GM23338 (cell line): ENCODE data around the gene TSPYL4.

Experiments
- CREB1 ChIP-seq: fragments of 250-450 bp; sonication (Bioruptor Pico); IDR thresholded peaks from 2 replicates; pipeline ENCODE4 v1.5.0; 2020; ENCODE audit warnings: low read depth, mild to moderate bottlenecking, moderate library complexity
- EZH2 ChIP-seq: fragments of 200-600 bp; sonication (generic); IDR thresholded peaks from one replicate; pipeline ENCODE4 v1.8.0; 2017; ENCODE audit warnings: antibody characterized with exemption, mild to moderate bottlenecking, low read depth; ENCODE audit not compliant: unreplicated experiment
- EZH2phosphoT487 ChIP-seq: fragments of 200-600 bp; sonication (generic); IDR thresholded peaks from one replicate; pipeline ENCODE4 v1.8.1; 2018; ENCODE audit warnings: antibody characterized with exemption; ENCODE audit not compliant: unreplicated experiment
- JUNB ChIP-seq: IDR thresholded peaks from one replicate; pipeline ENCODE4 v1.6.1; 2016; ENCODE audit warnings: antibody characterized with exemption; ENCODE audit not compliant: unreplicated experiment
- POLR2AphosphoS5 ChIP-seq: IDR thresholded peaks from 2 replicates; pipeline ENCODE4 v1.6.1; 2016; ENCODE audit warnings: antibody characterized with exemption, low read depth
- STAT1 ChIP-seq: IDR thresholded peaks from one replicate; pipeline ENCODE4 v1.6.1; 2016; ENCODE audit warnings: antibody characterized with exemption; ENCODE audit not compliant: unreplicated experiment
- ZNF114 ChIP-seq: fragments of 250-450 bp; sonication (Bioruptor Pico); IDR thresholded peaks from 2 replicates; pipeline ENCODE4 v1.5.0; 2020; ENCODE audit warnings: mild to moderate bottlenecking, moderate library complexity
- ZNF331 ChIP-seq: fragments of 250-450 bp; sonication (Bioruptor Pico); IDR thresholded peaks from 2 replicates; pipeline ENCODE4 v1.5.0; 2020; ENCODE audit warnings: low read depth, mild to moderate bottlenecking, moderate library complexity
- TF ChIP-seq, protein P1 (sequence below), 2 experiments: fragments of 200-600 bp in 1 of 2; sonication (generic) in 1 of 2; conservative IDR thresholded peaks; 2 replicates each; pipeline versions ENCODE4 v1.5.1 to v1.6.1; 2016 to 2017; ENCODE audit warnings: antibody characterized with exemption in 2 of 2, low read depth in 2 of 2, mild to moderate bottlenecking in 2 of 2, moderate library complexity in 1 of 2
- TF ChIP-seq, protein P2 (sequence below): IDR thresholded peaks from 2 replicates; pipeline ENCODE4 v1.6.1; 2016; ENCODE audit warnings: antibody characterized with exemption
- TF ChIP-seq, protein P3 (sequence below): IDR thresholded peaks from one replicate; pipeline ENCODE4 v1.6.1; 2018; ENCODE audit warnings: antibody characterized with exemption; ENCODE audit not compliant: unreplicated experiment

DNA sequence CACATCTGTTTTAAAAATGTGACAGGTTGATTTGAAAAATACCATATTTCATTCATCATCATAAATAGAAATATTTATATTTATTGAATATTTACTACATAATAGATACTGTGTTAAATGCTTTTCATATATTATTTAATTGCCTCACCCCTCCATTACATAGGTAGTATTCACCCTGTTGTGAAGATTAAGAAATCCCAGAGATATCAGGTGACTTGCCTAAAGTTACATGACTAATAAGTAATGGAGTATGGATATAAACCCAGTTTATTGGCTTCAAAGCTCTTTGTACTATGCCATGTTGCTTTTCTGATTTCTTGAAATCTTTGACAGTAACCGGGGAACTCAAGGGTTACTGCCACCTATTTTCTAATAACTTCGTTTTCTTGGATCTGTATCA lies 36.0 kb upstream of the TSPYL4 start:
- TF ChIP-seq, protein P1, sequence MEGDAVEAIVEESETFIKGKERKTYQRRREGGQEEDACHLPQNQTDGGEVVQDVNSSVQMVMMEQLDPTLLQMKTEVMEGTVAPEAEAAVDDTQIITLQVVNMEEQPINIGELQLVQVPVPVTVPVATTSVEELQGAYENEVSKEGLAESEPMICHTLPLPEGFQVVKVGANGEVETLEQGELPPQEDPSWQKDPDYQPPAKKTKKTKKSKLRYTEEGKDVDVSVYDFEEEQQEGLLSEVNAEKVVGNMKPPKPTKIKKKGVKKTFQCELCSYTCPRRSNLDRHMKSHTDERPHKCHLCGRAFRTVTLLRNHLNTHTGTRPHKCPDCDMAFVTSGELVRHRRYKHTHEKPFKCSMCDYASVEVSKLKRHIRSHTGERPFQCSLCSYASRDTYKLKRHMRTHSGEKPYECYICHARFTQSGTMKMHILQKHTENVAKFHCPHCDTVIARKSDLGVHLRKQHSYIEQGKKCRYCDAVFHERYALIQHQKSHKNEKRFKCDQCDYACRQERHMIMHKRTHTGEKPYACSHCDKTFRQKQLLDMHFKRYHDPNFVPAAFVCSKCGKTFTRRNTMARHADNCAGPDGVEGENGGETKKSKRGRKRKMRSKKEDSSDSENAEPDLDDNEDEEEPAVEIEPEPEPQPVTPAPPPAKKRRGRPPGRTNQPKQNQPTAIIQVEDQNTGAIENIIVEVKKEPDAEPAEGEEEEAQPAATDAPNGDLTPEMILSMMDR (conservative IDR thresholded peaks at IDR 0.05; ENCODE audit: low read depth in 2 of 2) = no peak
- TF ChIP-seq STAT1 = no peak
- TF ChIP-seq ZNF114 (CRISPR knock-in tag) = no peak
- TF ChIP-seq EZH2phosphoT487 = no peak
- no peak for TF ChIP-seq POLR2AphosphoS5
- TF ChIP-seq CREB1 (CRISPR knock-in tag) = no peak
- TF ChIP-seq EZH2 = no peak
- TF ChIP-seq, protein P2, sequence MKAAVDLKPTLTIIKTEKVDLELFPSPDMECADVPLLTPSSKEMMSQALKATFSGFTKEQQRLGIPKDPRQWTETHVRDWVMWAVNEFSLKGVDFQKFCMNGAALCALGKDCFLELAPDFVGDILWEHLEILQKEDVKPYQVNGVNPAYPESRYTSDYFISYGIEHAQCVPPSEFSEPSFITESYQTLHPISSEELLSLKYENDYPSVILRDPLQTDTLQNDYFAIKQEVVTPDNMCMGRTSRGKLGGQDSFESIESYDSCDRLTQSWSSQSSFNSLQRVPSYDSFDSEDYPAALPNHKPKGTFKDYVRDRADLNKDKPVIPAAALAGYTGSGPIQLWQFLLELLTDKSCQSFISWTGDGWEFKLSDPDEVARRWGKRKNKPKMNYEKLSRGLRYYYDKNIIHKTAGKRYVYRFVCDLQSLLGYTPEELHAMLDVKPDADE = no peak
- TF ChIP-seq, protein P3, sequence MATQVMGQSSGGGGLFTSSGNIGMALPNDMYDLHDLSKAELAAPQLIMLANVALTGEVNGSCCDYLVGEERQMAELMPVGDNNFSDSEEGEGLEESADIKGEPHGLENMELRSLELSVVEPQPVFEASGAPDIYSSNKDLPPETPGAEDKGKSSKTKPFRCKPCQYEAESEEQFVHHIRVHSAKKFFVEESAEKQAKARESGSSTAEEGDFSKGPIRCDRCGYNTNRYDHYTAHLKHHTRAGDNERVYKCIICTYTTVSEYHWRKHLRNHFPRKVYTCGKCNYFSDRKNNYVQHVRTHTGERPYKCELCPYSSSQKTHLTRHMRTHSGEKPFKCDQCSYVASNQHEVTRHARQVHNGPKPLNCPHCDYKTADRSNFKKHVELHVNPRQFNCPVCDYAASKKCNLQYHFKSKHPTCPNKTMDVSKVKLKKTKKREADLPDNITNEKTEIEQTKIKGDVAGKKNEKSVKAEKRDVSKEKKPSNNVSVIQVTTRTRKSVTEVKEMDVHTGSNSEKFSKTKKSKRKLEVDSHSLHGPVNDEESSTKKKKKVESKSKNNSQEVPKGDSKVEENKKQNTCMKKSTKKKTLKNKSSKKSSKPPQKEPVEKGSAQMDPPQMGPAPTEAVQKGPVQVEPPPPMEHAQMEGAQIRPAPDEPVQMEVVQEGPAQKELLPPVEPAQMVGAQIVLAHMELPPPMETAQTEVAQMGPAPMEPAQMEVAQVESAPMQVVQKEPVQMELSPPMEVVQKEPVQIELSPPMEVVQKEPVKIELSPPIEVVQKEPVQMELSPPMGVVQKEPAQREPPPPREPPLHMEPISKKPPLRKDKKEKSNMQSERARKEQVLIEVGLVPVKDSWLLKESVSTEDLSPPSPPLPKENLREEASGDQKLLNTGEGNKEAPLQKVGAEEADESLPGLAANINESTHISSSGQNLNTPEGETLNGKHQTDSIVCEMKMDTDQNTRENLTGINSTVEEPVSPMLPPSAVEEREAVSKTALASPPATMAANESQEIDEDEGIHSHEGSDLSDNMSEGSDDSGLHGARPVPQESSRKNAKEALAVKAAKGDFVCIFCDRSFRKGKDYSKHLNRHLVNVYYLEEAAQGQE = no peak
- no peak for TF ChIP-seq ZNF331
- no peak for TF ChIP-seq JUNB
